H1 (cell line): ENCODE results near the gene ASXL3. TPM values are rescaled to one million over a fixed set of nuclear protein-coding genes. Genes with fewer than 3 reads are reported as not detected.

Experiments
- CTCF ChIA-PET: fragments of 300-600 bp; sonication (Branson Sonifier 250); formaldehyde crosslinking; loops from one replicate; lab custom pipeline; 2021; ENCODE audit not compliant: partially characterized antibody; lab: Charles Lee
- POLR2A ChIA-PET: fragments of 300-600 bp; sonication (Branson Sonifier 250); formaldehyde crosslinking; loops from one replicate; lab custom pipeline; 2021; ENCODE audit warnings: inconsistent platforms; ENCODE audit not compliant: partially characterized antibody; lab: Charles Lee
- DNase-seq, 2 experiments: peaks; one replicate each; pipeline versions ENCODE4 v3.0.0 to v3.0.0-alpha.2; 2010 to 2022; ENCODE audit warnings: low spot score in 2 of 2, low read depth in 1 of 2, mixed read lengths in 1 of 2
- FAIRE-seq: peaks from 2 replicates; lab custom pipeline; 2011; peaks lifted over from hg19 to GRCh38; lab: Jason Lieb, UNC
- H2AFZ ChIP-seq: 2 replicates; pipeline ENCODE4 v1.8.1; 2012; ENCODE audit warnings: low read length, inconsistent platforms
- H2AK5ac ChIP-seq: 2 replicates; pipeline ENCODE4 v1.6.1; 2013; ENCODE audit warnings: low read depth, low read length
- H2BK120ac ChIP-seq: replicated peaks from 2 replicates; pipeline ENCODE3; 2013; ENCODE audit warnings: low read depth, low read length, inconsistent platforms
- H2BK12ac ChIP-seq: 2 replicates; pipeline ENCODE4 v1.6.1; 2013; ENCODE audit warnings: low read depth, low read length
- H2BK15ac ChIP-seq: 2 replicates; pipeline ENCODE4 v1.6.1; 2013; ENCODE audit warnings: low read length
- H2BK20ac ChIP-seq: 2 replicates; pipeline ENCODE4 v1.6.1; 2013; ENCODE audit warnings: low read length
- H2BK5ac ChIP-seq: 2 replicates; pipeline ENCODE4 v1.6.1; 2013; ENCODE audit warnings: low read depth, low read length
- H3K14ac ChIP-seq: 2 replicates; pipeline ENCODE4 v1.6.1; 2013; ENCODE audit warnings: inconsistent platforms; ENCODE audit not compliant: insufficient read length
- H3K18ac ChIP-seq: 2 replicates; pipeline ENCODE4 v1.6.1; 2013; ENCODE audit warnings: low read length; ENCODE audit errors: extremely low read depth
- H3K23ac ChIP-seq: 2 replicates; pipeline ENCODE4 v1.6.1; 2013; ENCODE audit warnings: inconsistent platforms; ENCODE audit not compliant: insufficient read length
- H3K23me2 ChIP-seq: 2 replicates; pipeline ENCODE4 v1.6.1; 2013; ENCODE audit warnings: low read depth, low read length
- H3K27ac ChIP-seq: 2 replicates; pipeline ENCODE4 v1.6.1; 2011; ENCODE audit warnings: low read depth, low read length, inconsistent platforms
- H3K27me3 ChIP-seq, 4 experiments: replicated peaks in 1 of 4; 1 replicate in 1 of 4; 2 replicates in 3 of 4; pipeline versions ENCODE4 v1.6.1 to v1.8.1; 2011 to 2013; ENCODE audit warnings: low read length in 3 of 4, mild to moderate bottlenecking in 3 of 4, inconsistent platforms in 2 of 4, mixed read lengths in 2 of 4, moderate library complexity in 1 of 4; ENCODE audit not compliant: control insufficient read depth in 3 of 4, insufficient read depth in 3 of 4; ENCODE audit errors: extremely low read depth in 1 of 4
- H3K36me3 ChIP-seq, 4 experiments: 2 replicates each; pipeline versions ENCODE4 v1.6.1 to v1.8.1; 2011 to 2013; ENCODE audit warnings: mild to moderate bottlenecking in 4 of 4, low read length in 3 of 4, moderate library complexity in 2 of 4, control low read depth in 1 of 4, inconsistent platforms in 1 of 4; ENCODE audit not compliant: insufficient read depth in 4 of 4, control insufficient read depth in 2 of 4
- H3K4ac ChIP-seq: replicated peaks from 2 replicates; pipeline ENCODE3; 2013; ENCODE audit warnings: low read length, low read depth, mixed read lengths, inconsistent platforms; ENCODE audit not compliant: insufficient read length
- H3K4me1 ChIP-seq, 4 experiments: replicated peaks in 1 of 4; 1 replicate in 1 of 4; 2 replicates in 3 of 4; pipeline versions ENCODE4 v1.6.1 to v1.8.1; 2011 to 2013; ENCODE audit warnings: low read length in 3 of 4, inconsistent platforms in 2 of 4, mixed read lengths in 1 of 4; ENCODE audit not compliant: insufficient read depth in 4 of 4, control insufficient read depth in 3 of 4
- H3K4me2 ChIP-seq, 2 experiments: 2 replicates each; pipeline versions ENCODE4 v1.6.1 to v1.8.1; 2011 to 2013; ENCODE audit warnings: low read depth in 2 of 2, low read length in 2 of 2, control low read depth in 1 of 2, inconsistent platforms in 1 of 2, mild to moderate bottlenecking in 1 of 2; ENCODE audit not compliant: insufficient read depth in 1 of 2
- H3K4me3 ChIP-seq, 4 experiments: fragments of 200-600, 300-600 bp in 1 of 4; sonication (generic), shearing (Covaris generic), sonication (Bioruptor Twin) in 1 of 4; 2 replicates each; pipeline versions ENCODE4 v1.5.1 to v1.8.1; 2011 to 2016; ENCODE audit warnings: low read length in 4 of 4, low read depth in 3 of 4, control low read depth in 2 of 4, inconsistent platforms in 2 of 4, mild to moderate bottlenecking in 2 of 4, mixed read lengths in 1 of 4, moderate library complexity in 1 of 4; ENCODE audit not compliant: insufficient read depth in 2 of 4; ENCODE audit errors: extremely low read depth in 1 of 4
- H3K56ac ChIP-seq: replicated peaks from 2 replicates; pipeline ENCODE3; 2013; ENCODE audit warnings: low read depth, mild to moderate bottlenecking, mixed read lengths, low read length, inconsistent platforms; ENCODE audit not compliant: insufficient read length
- H3K79me1 ChIP-seq: 2 replicates; pipeline ENCODE4 v1.6.1; 2013; ENCODE audit warnings: low read depth, low read length, control low read depth
- H3K79me2 ChIP-seq, 2 experiments: 2 replicates each; pipeline versions ENCODE4 v1.6.1 to v1.8.1; 2012 to 2013; ENCODE audit warnings: low read length in 2 of 2, mild to moderate bottlenecking in 2 of 2, inconsistent platforms in 1 of 2; ENCODE audit not compliant: insufficient read depth in 2 of 2, control insufficient read depth in 1 of 2
- H3K9ac ChIP-seq, 4 experiments: replicated peaks in 1 of 4; 1 replicate in 1 of 4; 2 replicates in 3 of 4; pipeline versions ENCODE4 v1.6.1 to v1.8.1; 2011 to 2013; ENCODE audit warnings: low read depth in 3 of 4, low read length in 3 of 4, control low read depth in 2 of 4, mild to moderate bottlenecking in 2 of 4, moderate library complexity in 2 of 4, inconsistent platforms in 1 of 4; ENCODE audit errors: extremely low read depth in 1 of 4
- H3K9me3 ChIP-seq, 2 experiments: 2 replicates each; pipeline versions ENCODE4 v1.6.1 to v1.8.1; 2012 to 2013; ENCODE audit warnings: mild to moderate bottlenecking in 2 of 2, moderate library complexity in 2 of 2, control low read depth in 1 of 2, inconsistent platforms in 1 of 2, low read depth in 1 of 2, low read length in 1 of 2, mixed read lengths in 1 of 2; ENCODE audit not compliant: insufficient read depth in 2 of 2
- H4K20me1 ChIP-seq, 2 experiments: replicated peaks in 1 of 2; 2 replicates each; pipeline versions ENCODE3 to v1.8.1; 2011 to 2013; ENCODE audit warnings: inconsistent platforms in 2 of 2, low read length in 2 of 2, mild to moderate bottlenecking in 1 of 2; ENCODE audit not compliant: insufficient read depth in 2 of 2, control insufficient read depth in 1 of 2
- H4K5ac ChIP-seq: 2 replicates; pipeline ENCODE4 v1.6.1; 2013; ENCODE audit warnings: low read length, low read depth, mixed read lengths, inconsistent platforms; ENCODE audit not compliant: insufficient read length
- H4K8ac ChIP-seq: 2 replicates; pipeline ENCODE4 v1.8.0; 2013; ENCODE audit warnings: mild to moderate bottlenecking, moderate library complexity, low read length, inconsistent platforms; ENCODE audit not compliant: insufficient read depth; ENCODE audit errors: extremely low read depth
- H4K91ac ChIP-seq: replicated peaks from 2 replicates; pipeline ENCODE3; 2013; ENCODE audit warnings: low read length, mixed read lengths, inconsistent platforms; ENCODE audit not compliant: insufficient read length
- CBX8 ChIP-seq: fragments of 300-800, 300-1000 bp; sonication (generic); IDR thresholded peaks from 2 replicates; pipeline ENCODE4 v1.7.1; 2016; ENCODE audit warnings: low read depth, low read length, borderline replicate concordance
- CHD1 ChIP-seq: IDR thresholded peaks from 2 replicates; pipeline ENCODE4 v1.6.1; 2012; ENCODE audit warnings: low read depth, low read length, improper control_type of control experiment
- POLR2AphosphoS5 ChIP-seq: IDR thresholded peaks from 2 replicates; pipeline ENCODE4 v1.6.1; 2011; ENCODE audit warnings: low read depth, low read length
- SIRT6 ChIP-seq: IDR thresholded peaks from one replicate; pipeline ENCODE4 v1.7.1; 2012; ENCODE audit warnings: low read length, inconsistent platforms
- SP4 ChIP-seq: IDR thresholded peaks from 2 replicates; pipeline ENCODE4 v1.6.1; 2012; ENCODE audit warnings: low read length, inconsistent platforms
- WGBS, 2 experiments: shearing (Covaris generic) in 1 of 2; methylation state at CpG; one replicate each; pipeline versions ENCODE4 v1.1.6 to v1.1.7; 2013 to 2015; ENCODE audit warnings: low lambda C conversion rate in 2 of 2, mixed read lengths in 2 of 2, inconsistent platforms in 1 of 2, low coverage in 1 of 2, missing lambda C conversion rate in 1 of 2; ENCODE audit not compliant: insufficient replicate concordance in 2 of 2, insufficient coverage in 1 of 2, insufficient read length in 1 of 2; ENCODE audit errors: extremely low coverage in 1 of 2, missing lambda C conversion rate in 1 of 2; 5-methylcytosine and 5-hydroxymethylcytosine counted together
- polyA plus RNA-seq, 7 experiments: library from polyadenylated mRNA; depleted of rRNA in 3 of 7; stranded (reverse) in 5 of 7; unstranded in 2 of 7; fragments of >200 nt in 5 of 7; fragments of 200-250 nt in 2 of 7; gene quantifications; 1 replicate in 5 of 7; 2 replicates in 1 of 7; 4 replicates in 1 of 7; pipeline versions ENCODE4 v1.2.1 to v1.2.3, GENCODE V29; 2011 to 2013; ENCODE audit warnings: missing spikeins in 2 of 7, mixed read lengths in 2 of 7
- total RNA-seq: library from RNA; stranded (reverse); fragmentation: NEBNext Ultra II Directional; extraction: Animal tissue kit (Norgen Biotek cat#: 25700); gene quantifications from 2 replicates; pipeline ENCODE4 v1.2.1, GENCODE V29; 2021

Gene ASXL3
- total and polyA plus RNA-seq, 2 of the 8 experiments (the other 6 are each of a cell fraction or from before 2014, with no cell fraction given), result 0.08 to 1.3 TPM

DNA sequence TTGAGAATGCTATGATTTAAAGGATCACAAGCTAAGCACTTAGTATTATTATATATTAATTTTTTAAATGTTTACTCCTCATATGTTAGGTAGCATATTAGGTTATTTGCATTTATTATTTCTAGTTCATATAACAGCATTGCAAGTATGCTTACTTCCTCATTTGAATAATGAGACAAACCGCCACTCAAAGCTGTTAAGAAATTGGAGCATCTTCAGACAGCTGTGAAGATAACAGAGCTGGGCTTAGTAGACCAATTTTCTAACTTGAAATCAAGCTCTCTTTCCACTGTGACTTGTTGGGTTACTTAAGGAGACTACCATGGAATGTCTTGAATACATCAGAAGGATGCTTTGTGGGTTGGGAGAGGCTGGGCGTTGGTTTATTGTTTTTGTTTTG lies 139.3 kb downstream of the ASXL3 start:
- Histone ChIP-seq H2BK5ac (no peak overlapping the region), H3K23me2 (no peaks in the 10 kb centered on the region), H3K27me3 (no peaks in the 10 kb centered on the region), H3K79me1 (no peaks in the 10 kb centered on the region), H2BK15ac (no peak overlapping the region), H3K4me3 (no peak overlapping the region), H3K4ac (no peak overlapping the region), H3K18ac (no peak overlapping the region), H3K36me3 (no peaks in the 10 kb centered on the region), H3K79me2 (no peaks in the 10 kb centered on the region), H2BK12ac (no peak overlapping the region), H3K4me1 (no peaks in the 10 kb centered on the region), H4K91ac (no peak overlapping the region), H3K9me3 (no peaks in the 10 kb centered on the region), H4K5ac (no peak overlapping the region), H4K8ac (no peak overlapping the region), H3K14ac (no peak overlapping the region), H3K4me2 (no peak overlapping the region), H2BK20ac (no peak overlapping the region), H2AFZ (no peak overlapping the region), H3K23ac (no peak overlapping the region), H3K56ac (no peak overlapping the region), H3K27ac (no peak overlapping the region), H3K9ac (no peak overlapping the region), H4K20me1 (no peaks in the 10 kb centered on the region), H2BK120ac (no peak overlapping the region), H2AK5ac (no peak overlapping the region)
- no peak for TF ChIP-seq SP4
- no peak for TF ChIP-seq POLR2AphosphoS5
- no peak for TF ChIP-seq CHD1
- TF ChIP-seq SIRT6, result no peak
- TF ChIP-seq CBX8, result no peak
- WGBS, 2 experiments, result 93 to 100% methylated on average over 1 to 2 of the region's 2 CpGs
- DNase-seq (no peak), FAIRE-seq (no peak)
- ChIA-PET POLR2A (no interaction called here), CTCF (interaction anchor here (1.7 kb wide), 1 partner anchor 27 kb away, joined by 6 read pairs; no protein-coding TSS in a partner anchor)
